ENCODE results near the gene ERC2. TPM values are rescaled to one million over a fixed set of nuclear protein-coding genes. Genes with fewer than 3 reads are reported as not detected.
A peak's percentile ranks its signal among the peaks of the same experiment; 100 is the strongest.

ERC2 gene
- total and polyA plus RNA-seq, 2 of the 8 experiments (the other 6 are each of a cell fraction or from before 2014, with no cell fraction given): 16.4 to 22.8 TPM

DNA sequence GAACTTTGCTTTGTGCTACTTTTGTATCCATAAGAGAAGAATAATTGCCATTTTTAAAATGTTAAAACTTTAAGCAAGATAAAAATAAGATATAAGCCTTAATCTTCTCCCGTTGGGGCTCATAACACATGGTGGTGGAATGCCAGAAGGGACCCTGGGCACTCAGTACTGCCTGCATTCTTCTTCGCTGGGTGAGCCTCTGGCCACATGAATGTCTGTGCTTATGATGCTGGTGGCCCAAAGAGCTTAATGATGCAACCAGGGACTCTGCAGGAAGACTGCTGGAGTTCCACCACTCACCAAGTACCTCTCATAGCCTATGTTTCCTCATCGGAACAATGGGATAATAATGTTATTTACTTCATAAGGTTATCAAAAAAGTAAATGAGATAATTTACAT lies 103.6 kb downstream of the ERC2 start:
- 84% methylated on average over 3 of the region's 3 CpGs; no CpG with 5 or more reads in 1 of the 2 experiments for WGBS, 2 experiments (ENCODE audit: extremely low coverage in 1 of 2, insufficient coverage in 1 of 2, insufficient read length in 1 of 2, insufficient replicate concordance in 2 of 2, low coverage in 1 of 2, low lambda C conversion rate in 2 of 2, missing lambda C conversion rate in 1 of 2)
- no peak overlapping the region for H3K27ac ChIP-seq (ENCODE audit: low read depth, low read length)
- TF ChIP-seq TAF1 (IDR thresholded peaks at IDR 0.05; ENCODE audit: low read depth, low read length) (no peak), CEBPB (IDR thresholded peaks at IDR 0.05; ENCODE audit: low read depth, low read length) (0 out of 2 replicates have a peak, but pooled peaks have one; percentile 3)
- no peak overlapping the region for H4K8ac ChIP-seq (ENCODE audit: extremely low read depth, insufficient read depth, low read length)
- no peak overlapping the region for H3K23ac ChIP-seq (ENCODE audit: insufficient read length)
- H2BK15ac ChIP-seq (ENCODE audit: low read length): no peak overlapping the region
- H4K5ac ChIP-seq (ENCODE audit: insufficient read length, low read depth, low read length): no peak overlapping the region
- no peak overlapping the region for H2BK5ac ChIP-seq (ENCODE audit: low read depth, low read length)
- no peaks in the 10 kb centered on the region for H3K36me3 ChIP-seq (ENCODE audit: control insufficient read depth in 2 of 4, insufficient read depth in 4 of 4, low read length in 3 of 4)
- no peaks in the 10 kb centered on the region for H4K20me1 ChIP-seq (replicated peaks in 1 of 2; ENCODE audit: control insufficient read depth in 1 of 2, insufficient read depth in 2 of 2, low read length in 2 of 2)
- ChIA-PET CTCF (ENCODE audit: partially characterized antibody) (interaction anchor here (1.0 to 3.3 kb wide), 5 partner anchors 17 to 107 kb away, joined by 3 to 12 read pairs (median 3); no protein-coding TSS in a partner anchor), POLR2A (ENCODE audit: partially characterized antibody) (interaction anchor here (1.3 kb wide), 1 partner anchor 8 kb away, joined by 5 read pairs; no protein-coding TSS in a partner anchor)
- H2BK12ac ChIP-seq (ENCODE audit: low read depth, low read length): no peak overlapping the region
- no peak overlapping the region for H3K4ac ChIP-seq (replicated peaks; ENCODE audit: insufficient read length, low read depth, low read length)
- no peak overlapping the region for H2BK20ac ChIP-seq (ENCODE audit: low read length)
- no peak overlapping the region for H3K9ac ChIP-seq (replicated peaks in 1 of 4; ENCODE audit: extremely low read depth in 1 of 4, low read depth in 3 of 4, low read length in 3 of 4)
- H3K14ac ChIP-seq (ENCODE audit: insufficient read length): no peak overlapping the region
- DNase-seq (ENCODE audit: low read depth in 1 of 2, low spot score in 2 of 2): no peak
- H3K18ac ChIP-seq (ENCODE audit: extremely low read depth, low read length): no peak overlapping the region
- H3K79me1 ChIP-seq (ENCODE audit: low read depth, low read length): no peaks in the 10 kb centered on the region
- H3K23me2 ChIP-seq (ENCODE audit: low read depth, low read length): no peaks in the 10 kb centered on the region
- no peak overlapping the region for H3K4me3 ChIP-seq (ENCODE audit: extremely low read depth in 1 of 4, insufficient read depth in 2 of 4, low read depth in 3 of 4, low read length in 4 of 4)
- no peak overlapping the region for H2BK120ac ChIP-seq (replicated peaks; ENCODE audit: low read depth, low read length)
- H2AK5ac ChIP-seq (ENCODE audit: low read depth, low read length): no peak overlapping the region
- no peak overlapping the region for H3K56ac ChIP-seq (replicated peaks; ENCODE audit: insufficient read length, low read depth, low read length)
- no peaks in the 10 kb centered on the region for H3K79me2 ChIP-seq (ENCODE audit: control insufficient read depth in 1 of 2, insufficient read depth in 2 of 2, low read length in 2 of 2)
- no peak overlapping the region for H2AFZ ChIP-seq (ENCODE audit: low read length)
- no peak overlapping the region for H4K91ac ChIP-seq (replicated peaks; ENCODE audit: insufficient read length, low read length)
- FAIRE-seq: no peak
- H3K9me3 ChIP-seq (ENCODE audit: insufficient read depth in 2 of 2, low read depth in 1 of 2, low read length in 1 of 2): no peaks in the 10 kb centered on the region
- no peak overlapping the region for H3K4me2 ChIP-seq (ENCODE audit: insufficient read depth in 1 of 2, low read depth in 2 of 2, low read length in 2 of 2)
- no peaks in the 10 kb centered on the region for H3K27me3 ChIP-seq (replicated peaks in 1 of 4; ENCODE audit: control insufficient read depth in 3 of 4, extremely low read depth in 1 of 4, insufficient read depth in 3 of 4, low read length in 3 of 4)
- H3K4me1 ChIP-seq (replicated peaks in 1 of 4; ENCODE audit: control insufficient read depth in 3 of 4, insufficient read depth in 4 of 4, low read length in 3 of 4): peaks cover 0 to 6% (median under 1%) of the 10 kb centered on the region in 4 experiments; a peak in 2 of 7 replicates

Measured in H1 (cell line).